Glutamatergic neuron (in vitro differentiated cells): ENCODE measurements around the gene TANGO2. TPM values are rescaled to one million over a fixed set of nuclear protein-coding genes. Genes with fewer than 3 reads are reported as not detected.

Experiments used
- DNase-seq: peaks from one replicate; pipeline ENCODE4 v3.0.0; 2022
- H3K27ac Mint-ChIP-seq: one replicate; pipeline ENCODE4 v1.8.0; 2020; ENCODE audit warnings: mild to moderate bottlenecking, mixed read lengths, inconsistent platforms; ENCODE audit not compliant: unreplicated experiment
- H3K27me3 Mint-ChIP-seq: one replicate; pipeline ENCODE4 v1.8.0; 2020; ENCODE audit warnings: mild to moderate bottlenecking, moderate library complexity, mixed read lengths, inconsistent platforms; ENCODE audit not compliant: unreplicated experiment
- H3K36me3 Mint-ChIP-seq: one replicate; pipeline ENCODE4 v1.8.0; 2020; ENCODE audit warnings: mild to moderate bottlenecking, mixed read lengths, inconsistent platforms; ENCODE audit not compliant: unreplicated experiment
- H3K4me1 Mint-ChIP-seq: one replicate; pipeline ENCODE4 v1.8.0; 2020; ENCODE audit warnings: mild to moderate bottlenecking, low read depth, mixed read lengths, inconsistent platforms; ENCODE audit not compliant: unreplicated experiment
- H3K4me3 Mint-ChIP-seq: one replicate; pipeline ENCODE4 v1.8.0; 2020; ENCODE audit warnings: mild to moderate bottlenecking, mixed read lengths, inconsistent platforms; ENCODE audit not compliant: unreplicated experiment
- H3K9me3 Mint-ChIP-seq: one replicate; pipeline ENCODE4 v1.8.0; 2020; ENCODE audit warnings: mild to moderate bottlenecking, moderate library complexity, mixed read lengths, inconsistent platforms; ENCODE audit not compliant: unreplicated experiment
- total RNA-seq: library from RNA; stranded (reverse); fragmentation: NEBNext Ultra II Directional; extraction: Animal tissue kit (Norgen Biotek cat#: 25700); gene quantifications from one replicate; pipeline ENCODE4 v1.2.1, GENCODE V29; 2021; ENCODE audit not compliant: unreplicated experiment
- TF ChIP-seq, protein P1 (sequence below): fragments of 200-600 bp; sonication (generic); IDR thresholded peaks from one replicate; pipeline ENCODE4 v1.5.0; 2021; ENCODE audit not compliant: partially characterized antibody, unreplicated experiment

TANGO2 gene
- total RNA-seq, 1 donor from 2014 or later, result 31.8 TPM

DNA sequence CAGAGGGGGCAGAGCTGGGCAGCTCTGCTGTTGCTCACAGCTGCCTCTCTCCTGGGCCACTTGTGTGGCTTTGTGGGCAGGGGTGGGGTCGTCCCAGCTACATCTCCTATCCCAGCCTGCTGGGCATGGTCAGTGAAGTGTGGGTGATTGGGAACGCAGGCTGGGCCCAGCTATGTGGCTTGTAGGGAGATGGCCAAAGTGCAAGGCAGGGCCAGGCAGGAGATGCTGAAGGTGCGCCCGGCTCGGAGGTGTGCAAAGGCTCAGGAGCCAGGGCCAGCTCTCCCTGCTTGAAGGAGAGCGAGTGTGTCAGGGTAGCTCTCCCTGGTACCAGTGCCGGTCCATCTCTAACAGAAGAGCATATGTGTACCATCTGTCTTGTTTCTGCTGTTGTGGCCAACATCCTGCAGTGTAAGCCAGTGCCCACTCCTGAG, 86.6 kb downstream of the TANGO2 start:
- Mint-ChIP-seq H3K27me3 (peaks cover 19% of the 10 kb centered on the region), H3K4me1 (peaks cover 34% of the 10 kb centered on the region), H3K9me3 (peaks cover 8% of the 10 kb centered on the region), H3K36me3 (peaks cover 9% of the 10 kb centered on the region), H3K27ac (peak overlapping the region; percentile 69), H3K4me3 (peak overlapping the region; percentile 20)
- peak; percentile 6 for DNase-seq
- TF ChIP-seq, protein P1, sequence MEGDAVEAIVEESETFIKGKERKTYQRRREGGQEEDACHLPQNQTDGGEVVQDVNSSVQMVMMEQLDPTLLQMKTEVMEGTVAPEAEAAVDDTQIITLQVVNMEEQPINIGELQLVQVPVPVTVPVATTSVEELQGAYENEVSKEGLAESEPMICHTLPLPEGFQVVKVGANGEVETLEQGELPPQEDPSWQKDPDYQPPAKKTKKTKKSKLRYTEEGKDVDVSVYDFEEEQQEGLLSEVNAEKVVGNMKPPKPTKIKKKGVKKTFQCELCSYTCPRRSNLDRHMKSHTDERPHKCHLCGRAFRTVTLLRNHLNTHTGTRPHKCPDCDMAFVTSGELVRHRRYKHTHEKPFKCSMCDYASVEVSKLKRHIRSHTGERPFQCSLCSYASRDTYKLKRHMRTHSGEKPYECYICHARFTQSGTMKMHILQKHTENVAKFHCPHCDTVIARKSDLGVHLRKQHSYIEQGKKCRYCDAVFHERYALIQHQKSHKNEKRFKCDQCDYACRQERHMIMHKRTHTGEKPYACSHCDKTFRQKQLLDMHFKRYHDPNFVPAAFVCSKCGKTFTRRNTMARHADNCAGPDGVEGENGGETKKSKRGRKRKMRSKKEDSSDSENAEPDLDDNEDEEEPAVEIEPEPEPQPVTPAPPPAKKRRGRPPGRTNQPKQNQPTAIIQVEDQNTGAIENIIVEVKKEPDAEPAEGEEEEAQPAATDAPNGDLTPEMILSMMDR, result no peak

DNA sequence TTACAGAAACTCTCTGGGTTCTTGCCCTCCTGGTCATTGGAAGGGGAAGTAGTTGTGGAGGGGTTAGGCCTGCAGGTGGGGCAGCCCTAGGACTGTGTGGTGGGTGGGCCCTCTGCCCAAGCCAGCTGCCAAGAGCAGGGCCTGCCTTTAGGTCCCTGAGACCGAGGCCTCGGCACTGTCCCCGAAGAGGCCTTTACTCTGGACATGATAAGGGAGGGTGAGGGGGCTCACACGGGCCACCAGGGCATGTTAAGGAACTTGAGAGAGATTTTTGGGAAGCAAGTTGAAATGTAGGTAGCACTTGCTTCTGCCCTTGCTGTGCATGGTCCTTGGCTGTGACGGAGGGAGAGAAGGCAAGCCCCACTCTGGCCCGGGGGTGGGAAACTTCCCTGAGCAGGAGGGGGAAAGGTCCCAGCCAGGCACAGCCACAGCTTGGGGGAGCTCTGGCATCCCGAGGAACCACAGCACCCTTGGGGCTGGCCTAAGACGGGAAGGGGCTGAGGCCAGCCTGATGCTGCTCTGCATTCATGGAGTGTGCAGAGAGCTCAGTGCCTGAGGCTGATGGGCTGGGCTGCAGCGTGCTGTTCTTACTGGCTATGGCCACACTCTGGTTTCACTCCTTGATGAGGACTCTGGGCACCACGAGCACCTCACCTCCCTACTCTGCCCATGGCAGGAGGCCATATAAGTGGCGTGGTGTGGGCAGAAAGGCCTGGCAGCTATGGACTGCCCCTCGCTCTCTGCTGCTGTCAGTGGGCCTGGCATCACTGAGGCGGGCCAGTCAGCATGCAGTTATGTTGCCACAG, 87.2 kb downstream of the TANGO2 start:
- Mint-ChIP-seq H3K27me3 (peaks cover 19% of the 10 kb centered on the region), H3K36me3 (peaks cover 6% of the 10 kb centered on the region), H3K4me1 (peaks cover 32% of the 10 kb centered on the region), H3K27ac (peak overlapping the region; percentile 69), H3K9me3 (peaks cover 8% of the 10 kb centered on the region), H3K4me3 (peak overlapping the region; percentile 20)
- peak; percentile 14 for DNase-seq
- TF ChIP-seq, protein P1, result no peak

DNA sequence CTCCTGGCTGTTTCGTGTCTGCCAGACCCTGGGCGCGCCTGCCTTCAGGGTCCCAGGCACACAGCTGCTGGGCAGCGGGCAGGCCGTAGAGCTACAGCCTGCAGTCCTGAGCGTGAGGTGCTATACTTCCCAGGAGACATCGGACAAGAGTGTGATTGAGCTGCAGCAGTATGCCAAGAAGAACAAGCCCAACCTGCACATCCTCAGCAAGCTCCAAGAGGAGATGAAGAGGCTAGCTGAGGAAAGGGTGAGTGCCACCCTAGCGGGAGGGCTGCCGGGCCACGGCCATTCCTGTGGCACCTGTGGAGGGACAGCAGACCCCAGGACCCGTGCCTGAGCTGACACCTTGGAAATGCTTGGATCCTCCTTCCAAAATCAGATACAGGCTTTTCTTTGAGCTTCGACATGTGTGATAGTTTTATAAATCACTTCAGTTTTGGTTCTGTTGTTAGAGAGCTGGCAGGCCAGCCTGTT, 87.9 kb downstream of the TANGO2 start:
- H3K27me3 Mint-ChIP-seq, result peaks cover 16% of the 10 kb centered on the region
- no peaks in the 10 kb centered on the region for H3K36me3 Mint-ChIP-seq
- DNase-seq, result peak; percentile 12
- H3K4me1 Mint-ChIP-seq, result peaks cover 26% of the 10 kb centered on the region
- TF ChIP-seq, protein P1, result no peak
- peaks cover 6% of the 10 kb centered on the region for H3K9me3 Mint-ChIP-seq
- peak overlapping the region; percentile 67 for H3K27ac Mint-ChIP-seq
- no peak overlapping the region for H3K4me3 Mint-ChIP-seq

DNA sequence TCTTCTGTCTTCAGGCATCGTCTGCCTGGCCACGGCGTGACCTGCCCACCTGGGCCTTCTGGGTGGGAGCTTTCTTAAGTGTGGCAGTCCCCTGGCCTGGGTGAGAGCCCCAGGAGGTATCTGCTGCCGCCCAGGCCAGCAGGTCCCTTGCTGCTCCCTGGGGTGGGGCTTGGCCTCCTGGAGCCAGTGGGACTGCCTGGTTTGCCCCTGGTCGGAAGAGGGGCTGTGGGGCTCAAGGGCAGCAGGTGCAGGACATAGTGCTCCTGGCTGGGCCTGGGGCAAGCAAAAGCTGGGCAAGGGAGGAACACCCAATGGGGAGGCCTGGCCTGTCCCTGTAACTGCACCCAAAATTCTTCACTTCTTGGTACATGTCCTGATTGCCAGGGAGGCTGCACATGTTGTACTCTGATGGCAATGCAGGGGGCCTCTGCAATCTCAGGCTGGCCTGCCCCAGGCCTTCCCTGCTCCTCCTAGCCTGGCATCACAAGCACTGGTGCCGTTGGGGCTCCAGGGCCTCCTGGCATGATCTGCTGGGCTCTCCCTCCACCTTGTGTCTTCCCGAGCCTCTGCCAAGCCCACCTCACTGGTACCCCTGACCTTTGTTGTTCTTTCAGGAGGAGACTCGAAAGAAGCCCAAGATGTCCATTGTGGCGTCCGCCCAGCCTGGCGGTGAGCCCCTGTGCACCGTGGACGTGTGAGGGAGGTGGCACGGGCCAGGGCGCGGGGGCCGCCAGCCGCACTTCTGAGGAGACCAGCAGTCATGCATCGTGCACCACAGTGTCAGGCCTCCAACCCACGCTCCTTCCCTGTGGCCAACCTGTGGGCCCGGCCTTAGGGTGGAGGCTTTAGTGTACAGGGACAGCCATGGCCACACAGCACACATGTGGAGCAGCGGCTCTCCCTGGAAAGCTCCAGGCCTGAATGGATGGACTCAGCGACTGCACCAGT, 88.8 kb downstream of the TANGO2 start:
- Mint-ChIP-seq H3K4me3 (no peak overlapping the region), H3K27me3 (peaks cover 19% of the 10 kb centered on the region), H3K36me3 (no peaks in the 10 kb centered on the region), H3K9me3 (peaks cover 6% of the 10 kb centered on the region), H3K4me1 (peaks cover 21% of the 10 kb centered on the region), H3K27ac (no peak overlapping the region)
- DNase-seq, result peak; percentile 15
- TF ChIP-seq, protein P1, result no peak
